ENCODE results near the gene CAMK2A. TPM values are rescaled to one million over a fixed set of nuclear protein-coding genes. Genes with fewer than 3 reads are reported as not detected.

CAMK2A gene
- total RNA-seq, 4 donors from 2014 or later: 32.0 to 78.1 (median 48.6) TPM

- no peaks in the 10 kb centered on the region for H3K27me3 ChIP-seq
- no peak for TF ChIP-seq POLR2A (IDR thresholded peaks at IDR 0.05)
- TF ChIP-seq CTCF (IDR thresholded peaks at IDR 0.05 in 4 of 5, conservative IDR thresholded peaks at IDR 0.05 in 1 of 5): no peak
- DNase-seq (no peak), ATAC-seq (no peak)
- intact Hi-C loops (cut with DNase I; ENCODE audit: low total_unique reads): no loop called here
- no peaks in the 10 kb centered on the region for H3K9me3 ChIP-seq
- H3K36me3 ChIP-seq: no peaks in the 10 kb centered on the region
- H3K27ac ChIP-seq: no peak overlapping the region
- no peak overlapping the region for H3K4me3 ChIP-seq
- in situ Hi-C loops (cut with MboI; ENCODE audit: low sequenced_read_pairs in 4 of 4): no loop called here
- peaks cover 0 to 5% of the 10 kb centered on the region in 2 donors for H3K4me1 ChIP-seq
These were observed 17.2 kb upstream of the CAMK2A start for GRCh38 chr5:150306775-150307174.

GRCh38 chr5:150305557-150305956 lies 16.0 kb upstream of the CAMK2A start:
- Histone ChIP-seq H3K36me3 (no peaks in the 10 kb centered on the region), H3K27me3 (no peaks in the 10 kb centered on the region), H3K4me3 (no peak overlapping the region), H3K27ac (no peak overlapping the region), H3K9me3 (no peaks in the 10 kb centered on the region), H3K4me1 (peaks cover 0 to 5% of the 10 kb centered on the region in 2 donors)
- intact Hi-C loops (cut with DNase I; ENCODE audit: low total_unique reads): no loop called here
- TF ChIP-seq CTCF (IDR thresholded peaks at IDR 0.05 in 4 of 5, conservative IDR thresholded peaks at IDR 0.05 in 1 of 5): no peak
- no peak for TF ChIP-seq POLR2A (IDR thresholded peaks at IDR 0.05)
- in situ Hi-C loops (cut with MboI; ENCODE audit: low sequenced_read_pairs in 4 of 4): no loop called here
- DNase-seq (no peak), ATAC-seq (no peak)

DNA sequence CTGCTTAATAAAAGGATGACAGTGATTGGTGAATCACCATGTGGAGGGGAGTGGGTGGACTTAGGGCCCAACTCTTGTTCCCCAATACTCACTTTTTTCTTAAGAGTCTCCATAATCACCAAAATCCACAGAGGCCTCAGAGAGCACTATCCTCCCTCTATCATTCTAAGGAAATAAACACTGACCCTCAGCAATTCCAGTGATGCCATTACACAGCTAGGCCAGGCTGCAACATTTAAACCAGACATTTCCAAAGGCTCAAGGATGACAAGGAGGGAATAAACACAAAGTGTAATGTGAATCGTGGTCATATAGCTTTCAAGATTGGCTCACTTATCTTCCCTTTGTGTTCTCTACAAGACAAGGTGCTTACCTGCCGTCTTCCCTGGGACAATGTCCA lies 15.5 kb upstream of the CAMK2A start:
- TF ChIP-seq CTCF (IDR thresholded peaks at IDR 0.05 in 4 of 5, conservative IDR thresholded peaks at IDR 0.05 in 1 of 5): no peak
- no peak for TF ChIP-seq POLR2A (IDR thresholded peaks at IDR 0.05)
- no peaks in the 10 kb centered on the region for H3K27me3 ChIP-seq
- DNase-seq: no peak
- no peaks in the 10 kb centered on the region for H3K9me3 ChIP-seq
- H3K4me3 ChIP-seq: no peak overlapping the region
- peaks cover 0 to 5% of the 10 kb centered on the region in 2 donors for H3K4me1 ChIP-seq
- no peak for ATAC-seq
- in situ Hi-C loops (cut with MboI; ENCODE audit: low sequenced_read_pairs in 4 of 4) (no loop called here), intact Hi-C loops (cut with DNase I; ENCODE audit: low total_unique reads) (no loop called here)
- no peaks in the 10 kb centered on the region for H3K36me3 ChIP-seq
- H3K27ac ChIP-seq: no peak overlapping the region

DNA sequence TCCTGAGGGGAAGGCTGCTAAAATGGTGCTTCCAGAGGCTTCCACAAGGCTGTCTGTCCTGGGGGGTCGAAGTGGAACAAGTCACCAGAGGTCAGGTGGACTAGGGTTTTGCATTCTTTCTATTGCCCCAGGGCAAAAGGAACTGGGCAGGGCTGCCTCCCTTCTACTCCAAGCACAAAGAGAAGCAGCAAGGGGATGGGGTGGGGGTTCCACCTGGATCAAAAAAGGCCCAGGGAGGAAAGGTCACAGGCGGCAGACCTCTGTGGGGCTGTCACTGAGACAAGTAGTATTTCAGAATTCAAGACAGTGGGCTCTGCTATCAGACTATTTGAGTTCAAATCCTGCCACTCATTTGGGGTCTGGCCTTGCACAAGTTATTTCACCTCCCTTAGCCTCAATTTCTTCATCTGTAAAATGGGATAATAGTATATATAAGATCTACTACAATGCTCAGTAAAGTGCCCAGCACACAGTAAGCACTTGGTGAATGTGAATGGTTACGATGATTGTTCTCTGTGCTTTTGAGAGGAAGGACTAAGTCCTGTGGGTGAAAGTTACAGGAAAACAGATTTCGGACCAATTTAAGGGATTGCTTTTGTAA lies 15.0 kb upstream of the CAMK2A start:
- Histone ChIP-seq H3K9me3 (no peaks in the 10 kb centered on the region), H3K4me1 (peaks cover 0 to 5% of the 10 kb centered on the region in 2 donors), H3K27ac (no peak overlapping the region), H3K27me3 (no peaks in the 10 kb centered on the region), H3K4me3 (no peak overlapping the region), H3K36me3 (no peaks in the 10 kb centered on the region)
- DNase-seq (no peak), ATAC-seq (no peak)
- TF ChIP-seq CTCF (IDR thresholded peaks at IDR 0.05 in 4 of 5, conservative IDR thresholded peaks at IDR 0.05 in 1 of 5) (no peak), POLR2A (IDR thresholded peaks at IDR 0.05) (no peak)
- in situ Hi-C loops (cut with MboI; ENCODE audit: low sequenced_read_pairs in 4 of 4): no loop called here
- intact Hi-C loops (cut with DNase I; ENCODE audit: low total_unique reads): no loop called here

Measured in gastrocnemius medialis (tissue), 4 donors.